Measurements from ENCODE around the gene HORMAD2.
A peak's percentile ranks its signal among the peaks of the same experiment; 100 is the strongest.
"Not testable (repeated sequence)": the region's sequence is repeated elsewhere in the genome, so short reads cannot be mapped to it uniquely, and the experiment has no call there.

Gene HORMAD2

GRCh38 chr22:30188911-30189310, 108.6 kb downstream of the HORMAD2 start:
- peak; percentile 63 for FAIRE-seq
- DNase-seq (ENCODE audit: low spot score): peak; percentile 41

- no peak for FAIRE-seq
- no peak for DNase-seq (ENCODE audit: low spot score)
Measured at GRCh38 chr22:30190574-30190973, 110.3 kb downstream of the HORMAD2 start.

GRCh38 chr22:30191040-30191701, 110.9 kb downstream of the HORMAD2 start:
- DNase-seq (ENCODE audit: low spot score) (peak; percentile 41), FAIRE-seq (no peak)

GRCh38 chr22:30192427-30192826, 112.2 kb downstream of the HORMAD2 start:
- no peak for FAIRE-seq

GRCh38 chr22:30193031-30193775, 112.9 kb downstream of the HORMAD2 start:
- no peak for FAIRE-seq
- DNase-seq (ENCODE audit: low spot score): no peak

More at GRCh38 chr22:30192427-30192826, 112.2 kb downstream of the HORMAD2 start:
- DNase-seq (ENCODE audit: low spot score): no peak

GRCh38 chr22:30195245-30196140, 115.2 kb downstream of the HORMAD2 start:
- FAIRE-seq: peak; percentile 68
- DNase-seq (ENCODE audit: low spot score): peak; percentile 79

- peak; percentile 99 for DNase-seq (ENCODE audit: low spot score)
- peak; percentile 92 for FAIRE-seq
Measured at GRCh38 chr22:30196141-30196879, 116.0 kb downstream of the HORMAD2 start.

GRCh38 chr22:30196880-30197336, 116.6 kb downstream of the HORMAD2 start:
- no peak for FAIRE-seq
- no peak for DNase-seq (ENCODE audit: low spot score)

- no peak for DNase-seq (ENCODE audit: low spot score)
- no peak for FAIRE-seq
Measured at GRCh38 chr22:30197389-30197788, 117.1 kb downstream of the HORMAD2 start.

- DNase-seq (ENCODE audit: low spot score) (no peak), FAIRE-seq (no peak)
Measured at GRCh38 chr22:30198152-30198825, 118.0 kb downstream of the HORMAD2 start.

GRCh38 chr22:30198921-30199320, 118.7 kb downstream of the HORMAD2 start:
- no peak for DNase-seq (ENCODE audit: low spot score)
- no peak for FAIRE-seq

GRCh38 chr22:30200905-30201304, 120.6 kb downstream of the HORMAD2 start:
- FAIRE-seq; DNase-seq (ENCODE audit: low spot score): not testable (repeated sequence)

- FAIRE-seq: no peak
- no peak for DNase-seq (ENCODE audit: low spot score)
Measured at GRCh38 chr22:30201945-30202344, 121.7 kb downstream of the HORMAD2 start.

- DNase-seq (ENCODE audit: low spot score) (no peak), FAIRE-seq (no peak)
Measured at GRCh38 chr22:30202531-30203006, 122.3 kb downstream of the HORMAD2 start.

GRCh38 chr22:30204015-30204741, 123.9 kb downstream of the HORMAD2 start:
- FAIRE-seq: no peak
- no peak for DNase-seq (ENCODE audit: low spot score)

- FAIRE-seq (no peak), DNase-seq (ENCODE audit: low spot score) (no peak)
Measured at GRCh38 chr22:30204742-30205111, 124.5 kb downstream of the HORMAD2 start.

- peak; percentile 97 for DNase-seq (ENCODE audit: low spot score)
- FAIRE-seq: peak; percentile 87
Measured at GRCh38 chr22:30205281-30206115, 125.2 kb downstream of the HORMAD2 start.

- FAIRE-seq (peak; percentile 92), DNase-seq (ENCODE audit: low spot score) (peak; percentile 99)
Measured at GRCh38 chr22:30206944-30207343, 126.7 kb downstream of the HORMAD2 start.
